Upper lobe of left lung (tissue), 6 donors: ENCODE data around the gene HEATR5A. TPM values are rescaled to one million over a fixed set of nuclear protein-coding genes. Genes with fewer than 3 reads are reported as not detected.
A peak's percentile ranks its signal among the peaks of the same experiment; 100 is the strongest.

Experiments used
- ATAC-seq, 2 donors: fragments of 200-7000 bp; cut with Tn5 transposase; one replicate each; pipeline ENCODE4 v1.9.1; 2022; ENCODE audit warnings: mild to moderate bottlenecking in 2 of 2, moderate library complexity in 2 of 2; ENCODE audit not compliant: low FRiP score in 2 of 2
- DNase-seq, 2 donors: peaks; one replicate each; pipeline ENCODE4 v3.0.0-alpha.2; 2019 to 2020
- H3K27ac ChIP-seq, 4 donors: fragments of 200-600 bp; sonication (generic); one replicate each; pipeline ENCODE4 v1.5.1; 2016 to 2019
- H3K27me3 ChIP-seq, 4 donors: fragments of 200-600 bp; sonication (generic); one replicate each; pipeline ENCODE4 v1.5.1; 2017 to 2019
- H3K36me3 ChIP-seq, 4 donors: fragments of 200-600 bp; sonication (generic); one replicate each; pipeline ENCODE4 v1.5.1; 2016 to 2019
- H3K4me1 ChIP-seq, 4 donors: fragments of 200-600 bp; sonication (generic); one replicate each; pipeline ENCODE4 v1.5.1; 2018 to 2019
- H3K4me3 ChIP-seq, 4 donors: fragments of 200-600 bp; sonication (generic); one replicate each; pipeline ENCODE4 v1.5.1; 2017 to 2019; ENCODE audit warnings: mild to moderate bottlenecking in 2 of 4, moderate library complexity in 1 of 4
- H3K9me3 ChIP-seq, 4 donors: fragments of 200-600 bp; sonication (generic); one replicate each; pipeline ENCODE4 v1.5.1; 2018 to 2019
- EP300 ChIP-seq, 4 donors: sonication (generic); formaldehyde crosslinking; IDR thresholded peaks; one replicate each; pipeline ENCODE4 v1.5.1; 2017; ENCODE audit warnings: antibody characterized with exemption in 4 of 4, control low read depth in 2 of 4
- POLR2A ChIP-seq, 4 donors: fragments of 450-650 bp; IDR thresholded peaks; one replicate each; pipeline ENCODE4 v1.5.1; 2016 to 2017; ENCODE audit warnings: antibody characterized with exemption in 4 of 4, mild to moderate bottlenecking in 2 of 4
- POLR2AphosphoS5 ChIP-seq, 2 donors: sonication (generic); formaldehyde crosslinking; IDR thresholded peaks; one replicate each; pipeline ENCODE4 v1.5.1; 2017; ENCODE audit warnings: antibody characterized with exemption in 2 of 2
- WGBS, 2 donors: methylation state at CpG; one replicate each; pipeline ENCODE4 v1.1.5; 2017 to 2018; 5-methylcytosine and 5-hydroxymethylcytosine counted together
- total RNA-seq, 6 donors: library from RNA; depleted of rRNA in 4 of 6; stranded (reverse); fragments of >200 nt in 4 of 6; gene quantifications; one replicate each; pipeline versions ENCODE4 v1.1.0 to v1.2.1, GENCODE V29; 2016 to 2021
- TF ChIP-seq, protein P1 (sequence below), 6 experiments: fragments of 450-650 bp in 4 of 6; fragments of 200-600 bp in 2 of 6; sonication (generic) in 2 of 6; IDR thresholded peaks; one replicate each; pipeline ENCODE4 v1.5.1; 2016 to 2019; ENCODE audit warnings: antibody characterized with exemption in 6 of 6
- donor health status: DM: no; HTN: no; CAD: no; lungs with moderate emphysema.
- donor health status: DM: no; HTN: yes; CAD: no; lungs with severe emphysema.

HEATR5A gene
- total RNA-seq, 6 donors from 2014 or later, result 19.6 to 66.0 (median 39.3) TPM

DNA sequence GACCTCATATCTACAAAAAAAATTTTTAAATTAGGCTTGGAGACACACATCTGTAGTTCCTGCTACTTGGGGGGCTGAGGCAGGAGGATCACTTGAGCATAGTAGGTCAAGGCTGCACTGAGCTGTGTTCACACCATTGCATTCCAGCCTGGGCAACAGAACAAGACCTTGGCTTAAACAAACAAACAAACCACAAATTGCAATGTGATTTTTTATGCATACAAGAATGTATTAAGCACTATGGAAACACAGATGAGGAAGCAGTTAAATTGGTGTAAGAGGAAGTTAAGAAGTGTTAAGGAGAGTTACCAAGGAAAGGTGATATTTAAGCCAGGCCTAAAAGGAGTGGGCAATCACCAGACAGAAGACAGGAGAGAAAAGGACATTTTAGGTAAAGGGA, 129.1 kb downstream of the HEATR5A start:
- Histone ChIP-seq H3K4me3 (no peak overlapping the region), H3K36me3 (peaks cover 0 to 14% (median 0%) of the 10 kb centered on the region in 4 donors), H3K4me1 (no peaks in the 10 kb centered on the region), H3K27ac (no peak overlapping the region), H3K27me3 (no peaks in the 10 kb centered on the region), H3K9me3 (no peaks in the 10 kb centered on the region)
- no peak for DNase-seq
- TF ChIP-seq EP300 (IDR thresholded peaks at IDR 0.05) (no peak), POLR2AphosphoS5 (IDR thresholded peaks at IDR 0.05) (no peak)
- peak in 1 of 2 donors; percentile 70 for ATAC-seq

DNA sequence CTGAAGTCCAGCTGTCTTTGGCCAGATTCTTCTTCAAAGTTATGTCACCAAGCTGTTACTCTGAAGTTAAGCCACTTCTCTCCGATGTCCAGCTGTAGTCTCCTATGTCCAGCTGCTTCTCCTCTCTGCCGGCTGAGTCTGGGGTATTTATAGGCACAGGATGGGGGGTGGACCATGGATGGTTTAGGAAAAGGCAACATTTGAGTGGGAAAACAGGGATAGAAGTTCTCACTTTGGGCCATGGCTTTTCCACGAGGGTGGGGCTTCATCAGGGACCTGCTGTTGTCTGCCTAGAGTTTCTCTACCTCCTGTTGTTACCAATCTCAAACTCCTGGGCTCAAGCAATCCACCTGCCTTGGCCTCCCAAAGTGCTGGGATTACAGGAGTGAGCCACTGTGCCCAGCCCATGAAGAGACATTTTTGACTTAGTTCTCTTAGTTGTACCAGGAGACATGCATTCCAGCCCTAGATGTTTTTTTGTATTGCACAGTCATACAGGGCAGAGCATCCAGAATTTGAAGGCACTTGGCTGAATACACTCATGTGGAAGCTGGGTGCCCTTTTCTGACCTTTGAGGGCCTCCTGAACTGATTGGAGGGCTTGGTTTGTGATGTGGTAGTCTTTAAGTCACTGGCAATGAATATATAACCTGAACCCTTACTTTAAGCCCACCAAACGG, 132.9 kb downstream of the HEATR5A start:
- Histone ChIP-seq H3K36me3 (no peaks in the 10 kb centered on the region), H3K27me3 (no peaks in the 10 kb centered on the region), H3K4me3 (no peak overlapping the region), H3K9me3 (no peaks in the 10 kb centered on the region), H3K27ac (no peak overlapping the region), H3K4me1 (no peaks in the 10 kb centered on the region)
- no peak for DNase-seq
- TF ChIP-seq POLR2A (IDR thresholded peaks at IDR 0.05), result no peak
- TF ChIP-seq POLR2AphosphoS5 (IDR thresholded peaks at IDR 0.05), result no peak
- TF ChIP-seq, protein P1, sequence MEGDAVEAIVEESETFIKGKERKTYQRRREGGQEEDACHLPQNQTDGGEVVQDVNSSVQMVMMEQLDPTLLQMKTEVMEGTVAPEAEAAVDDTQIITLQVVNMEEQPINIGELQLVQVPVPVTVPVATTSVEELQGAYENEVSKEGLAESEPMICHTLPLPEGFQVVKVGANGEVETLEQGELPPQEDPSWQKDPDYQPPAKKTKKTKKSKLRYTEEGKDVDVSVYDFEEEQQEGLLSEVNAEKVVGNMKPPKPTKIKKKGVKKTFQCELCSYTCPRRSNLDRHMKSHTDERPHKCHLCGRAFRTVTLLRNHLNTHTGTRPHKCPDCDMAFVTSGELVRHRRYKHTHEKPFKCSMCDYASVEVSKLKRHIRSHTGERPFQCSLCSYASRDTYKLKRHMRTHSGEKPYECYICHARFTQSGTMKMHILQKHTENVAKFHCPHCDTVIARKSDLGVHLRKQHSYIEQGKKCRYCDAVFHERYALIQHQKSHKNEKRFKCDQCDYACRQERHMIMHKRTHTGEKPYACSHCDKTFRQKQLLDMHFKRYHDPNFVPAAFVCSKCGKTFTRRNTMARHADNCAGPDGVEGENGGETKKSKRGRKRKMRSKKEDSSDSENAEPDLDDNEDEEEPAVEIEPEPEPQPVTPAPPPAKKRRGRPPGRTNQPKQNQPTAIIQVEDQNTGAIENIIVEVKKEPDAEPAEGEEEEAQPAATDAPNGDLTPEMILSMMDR (IDR thresholded peaks at IDR 0.05), result no peak
- TF ChIP-seq EP300 (IDR thresholded peaks at IDR 0.05), result no peak
- 83 to 90% methylated on average over 4 of the region's 4 CpGs for WGBS, 2 donors
- no peak for ATAC-seq

DNA sequence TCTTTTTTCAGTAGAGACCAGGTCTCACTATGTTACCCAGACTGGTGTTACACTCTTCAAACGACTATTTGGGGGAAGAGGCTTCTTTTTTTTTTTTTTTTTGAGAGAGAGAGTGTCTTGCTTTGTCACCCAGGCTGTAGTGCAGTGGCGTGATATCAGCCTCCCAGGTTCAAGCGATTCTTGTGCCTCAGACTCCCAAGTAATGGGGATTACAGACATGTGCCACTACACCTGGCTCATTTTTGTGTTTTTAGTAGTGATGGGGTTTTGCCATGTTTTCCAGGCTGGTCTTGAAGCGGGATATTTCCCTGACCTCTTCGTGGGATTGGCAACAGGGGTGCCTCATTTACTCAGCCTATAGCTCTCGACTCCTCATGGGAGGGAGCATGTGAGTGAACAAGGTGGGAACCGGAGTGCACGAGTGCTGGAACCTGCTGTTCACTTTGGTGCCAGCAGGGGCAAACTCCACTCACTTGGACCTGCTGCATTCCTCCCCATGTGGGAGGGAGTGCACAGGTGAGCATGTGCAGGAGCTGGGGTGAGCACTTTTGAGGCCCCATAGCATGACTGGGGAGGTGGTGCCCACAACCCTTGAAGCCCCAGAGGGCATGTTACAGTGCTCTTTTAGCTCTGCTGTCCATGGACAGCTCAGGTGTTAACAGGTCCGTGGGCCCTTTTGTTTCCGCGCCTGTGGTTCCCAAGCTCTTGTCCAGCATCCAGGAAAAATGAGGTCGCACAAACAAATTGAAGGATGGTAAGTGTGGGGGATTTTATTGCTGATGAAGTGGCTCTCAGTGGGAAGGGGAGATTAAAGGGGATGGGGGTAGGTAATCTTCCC, 133.7 kb downstream of the HEATR5A start:
- H3K36me3 ChIP-seq, result no peaks in the 10 kb centered on the region
- no peaks in the 10 kb centered on the region for H3K27me3 ChIP-seq
- DNase-seq, result no peak
- H3K27ac ChIP-seq, result no peak overlapping the region
- H3K4me1 ChIP-seq, result no peaks in the 10 kb centered on the region
- H3K9me3 ChIP-seq, result no peaks in the 10 kb centered on the region
- 90% methylated on average over 10 to 12 of the region's 12 CpGs for WGBS, 2 donors
- no peak for ATAC-seq
- no peak for TF ChIP-seq POLR2A (IDR thresholded peaks at IDR 0.05)
- TF ChIP-seq, protein P1 (IDR thresholded peaks at IDR 0.05), result peak in 3 of 6 experiments; percentile 9 to 36 (median 19)
- H3K4me3 ChIP-seq, result no peak overlapping the region

DNA sequence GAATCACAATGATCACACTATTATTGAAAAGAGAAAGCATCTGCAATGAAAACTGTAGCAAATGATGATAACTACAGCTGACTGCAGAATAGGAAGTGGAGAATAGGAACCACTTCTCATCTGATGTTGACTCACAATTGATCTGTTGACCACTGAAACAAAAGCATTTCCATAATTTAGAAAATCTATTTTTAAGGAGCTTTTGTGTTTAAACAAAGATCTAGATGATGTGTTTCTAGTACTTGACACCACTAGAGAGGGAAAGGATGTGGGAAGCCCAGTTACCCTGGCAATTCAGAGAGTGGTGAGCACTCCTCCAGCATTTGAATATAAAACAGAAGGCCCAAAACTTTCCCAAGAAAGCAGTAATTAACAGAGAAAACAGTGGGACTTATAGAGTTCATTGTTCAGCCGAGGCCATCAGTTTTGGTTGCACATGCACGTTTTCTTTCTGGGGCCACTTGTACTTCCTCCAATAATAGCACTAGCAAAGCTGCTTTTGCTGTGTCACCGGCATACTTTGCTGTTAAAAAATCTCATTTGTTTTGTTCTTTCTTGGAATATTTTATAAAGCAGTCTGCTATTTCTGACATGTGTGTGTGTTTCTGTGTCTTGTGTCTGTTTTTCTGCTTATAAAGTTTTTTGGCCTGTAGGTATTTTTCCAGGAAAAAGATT, 136.6 kb downstream of the HEATR5A start:
- no peaks in the 10 kb centered on the region for H3K4me1 ChIP-seq
- ATAC-seq, result no peak
- no peak for TF ChIP-seq POLR2AphosphoS5 (IDR thresholded peaks at IDR 0.05)
- TF ChIP-seq, protein P1 (IDR thresholded peaks at IDR 0.05), result no peak
- no peak for TF ChIP-seq POLR2A (IDR thresholded peaks at IDR 0.05)
- TF ChIP-seq EP300 (IDR thresholded peaks at IDR 0.05), result no peak
- no peaks in the 10 kb centered on the region for H3K36me3 ChIP-seq
- no peak for DNase-seq
- 31 to 39% methylated on average over 3 of the region's 3 CpGs for WGBS, 2 donors
- no peak overlapping the region for H3K4me3 ChIP-seq
- H3K27me3 ChIP-seq, result no peaks in the 10 kb centered on the region
- H3K9me3 ChIP-seq, result peaks cover 0 to 1% (median 0%) of the 10 kb centered on the region in 4 donors
- peak overlapping the region in 3 of 4 donors; percentile 3 to 47 (median 40) for H3K27ac ChIP-seq

DNA sequence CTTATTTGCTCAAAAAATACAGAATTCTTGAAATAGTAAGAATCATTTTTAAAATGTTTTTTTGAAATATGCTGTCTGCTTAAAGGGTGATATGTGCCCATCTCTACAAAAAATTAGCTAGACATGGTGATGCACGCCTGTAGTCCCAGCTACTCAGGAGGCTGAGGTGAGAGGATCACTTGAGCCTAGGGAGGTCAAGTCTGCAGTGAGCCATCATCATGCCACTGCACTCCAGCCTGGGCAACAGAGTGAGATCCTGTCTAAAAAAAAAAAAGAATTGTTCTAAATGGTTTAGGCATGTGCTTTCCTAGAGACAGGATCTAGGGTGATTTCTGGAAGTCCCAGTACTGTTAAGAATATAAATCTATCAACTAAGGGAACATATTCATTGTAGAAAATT, 137.2 kb downstream of the HEATR5A start:
- H3K9me3 ChIP-seq, result peaks cover 0 to 2% (median 0%) of the 10 kb centered on the region in 4 donors
- whole genome bisulfite sequencing, 2 donors, result 100% methylated on average over 1 of the region's 1 CpG
- ATAC-seq (no peak), DNase-seq (no peak)
- H3K27me3 ChIP-seq, result no peaks in the 10 kb centered on the region
- no peak overlapping the region for H3K27ac ChIP-seq
- TF ChIP-seq POLR2AphosphoS5 (IDR thresholded peaks at IDR 0.05), result no peak
- no peak for TF ChIP-seq POLR2A (IDR thresholded peaks at IDR 0.05)
- TF ChIP-seq, protein P1 (IDR thresholded peaks at IDR 0.05), result no peak
- TF ChIP-seq EP300 (IDR thresholded peaks at IDR 0.05), result no peak
- H3K4me1 ChIP-seq, result no peaks in the 10 kb centered on the region
- no peaks in the 10 kb centered on the region for H3K36me3 ChIP-seq
- no peak overlapping the region for H3K4me3 ChIP-seq
